BLaER1 (cell line): Measurements from ENCODE around the gene PSMD13.

Experiments
- H3K27ac ChIP-seq: shearing (Covaris generic); formaldehyde crosslinking; 2 replicates; pipeline ENCODE4 v1.8.1; 2022
- H3K27me3 ChIP-seq: shearing (Covaris generic); formaldehyde crosslinking; 2 replicates; pipeline ENCODE4 v1.8.1; 2022
- H3K36me3 ChIP-seq: shearing (Covaris generic); formaldehyde crosslinking; 2 replicates; pipeline ENCODE4 v1.8.1; 2022
- H3K4me1 ChIP-seq: shearing (Covaris generic); formaldehyde crosslinking; 2 replicates; pipeline ENCODE4 v1.8.1; 2022
- H3K4me2 ChIP-seq: shearing (Covaris generic); formaldehyde crosslinking; 2 replicates; pipeline ENCODE4 v1.8.1; 2022
- H3K4me3 ChIP-seq: shearing (Covaris generic); formaldehyde crosslinking; 2 replicates; pipeline ENCODE4 v1.8.1; 2022
- H3K9ac ChIP-seq: shearing (Covaris generic); formaldehyde crosslinking; 2 replicates; pipeline ENCODE4 v1.8.1; 2022
- H3K9me3 ChIP-seq: shearing (Covaris generic); formaldehyde crosslinking; 2 replicates; pipeline ENCODE4 v1.8.1; 2022
- H4K20me1 ChIP-seq: shearing (Covaris generic); formaldehyde crosslinking; 2 replicates; pipeline ENCODE4 v1.8.1; 2022
- Cebpa-rat ChIP-seq: shearing (Covaris generic); IDR thresholded peaks from 2 replicates; pipeline ENCODE4 v1.8.1; 2022

PSMD13 gene

DNA sequence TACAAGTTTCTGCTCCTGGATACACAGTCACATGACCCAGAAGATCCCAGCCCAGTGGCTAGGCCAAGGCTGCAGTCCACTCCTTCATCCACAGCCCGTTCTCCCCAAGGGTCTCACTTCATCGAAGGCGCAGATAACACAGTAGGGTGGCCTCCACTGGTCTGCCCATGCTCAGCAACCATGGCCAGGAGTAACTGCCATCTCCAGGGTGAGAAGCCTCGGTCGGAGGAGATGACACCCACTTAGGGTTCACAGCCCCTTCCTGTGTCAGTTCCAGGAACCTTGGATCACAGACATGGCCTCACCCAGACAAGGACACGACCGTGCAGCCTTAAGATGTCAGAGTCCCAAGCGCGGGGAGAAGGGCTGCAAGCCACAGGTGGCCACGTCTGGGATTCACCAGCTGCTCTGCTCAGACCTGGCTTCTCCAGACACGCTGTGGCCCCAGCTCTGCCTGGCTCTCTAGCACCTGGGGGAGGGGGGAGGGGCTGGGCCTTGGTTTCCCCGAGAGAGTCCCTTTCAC is 32.1 kb upstream of the PSMD13 start:
- Histone ChIP-seq H3K36me3 (peaks cover 56% of the 10 kb centered on the region), H3K9me3 (no peaks in the 10 kb centered on the region), H3K27ac (no peak overlapping the region), H3K4me2 (0 out of 2 replicates have a peak overlapping the region, but pooled peaks have one; percentile 99), H4K20me1 (peaks cover 62% of the 10 kb centered on the region), H3K27me3 (no peaks in the 10 kb centered on the region), H3K9ac (peak overlapping the region; percentile 98; the same call in 1 of the 2 replicates), H3K4me1 (peaks cover 41% of the 10 kb centered on the region), H3K4me3 (no peak overlapping the region)
- TF ChIP-seq Cebpa-rat = no peak

- Histone ChIP-seq H3K4me2 (peak overlapping the region; percentile 99), H3K9ac (peak overlapping the region; percentile 98; the same call in 1 of the 2 replicates), H3K27me3 (no peaks in the 10 kb centered on the region), H3K9me3 (no peaks in the 10 kb centered on the region), H3K36me3 (peaks cover 64% of the 10 kb centered on the region), H4K20me1 (peaks cover 70% of the 10 kb centered on the region), H3K4me3 (peak overlapping the region; percentile 100; the same call in 1 of the 2 replicates), H3K4me1 (peaks cover 48% of the 10 kb centered on the region), H3K27ac (no peak overlapping the region)
- TF ChIP-seq Cebpa-rat = no peak
These were observed 31.4 kb upstream of the PSMD13 start for GRCh38 chr11:205221-206001.

DNA sequence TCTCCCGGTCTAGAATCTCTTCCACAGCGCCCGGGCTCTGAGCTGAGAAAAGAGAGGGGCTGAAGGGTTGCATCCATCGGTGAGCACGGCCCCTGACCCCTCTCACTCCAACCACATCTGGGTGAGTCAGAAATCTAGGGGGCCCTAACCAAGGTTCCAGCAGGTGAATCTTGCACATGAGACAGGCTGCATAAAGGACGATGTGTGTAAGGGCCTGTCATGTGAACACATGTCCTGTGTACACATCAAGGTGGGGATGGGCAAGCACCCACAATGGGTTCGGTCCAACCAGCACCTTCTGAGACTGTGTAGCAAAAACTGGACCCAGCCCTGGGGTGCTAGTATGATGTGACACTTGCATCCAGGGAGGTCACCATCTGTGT is 30.8 kb upstream of the PSMD13 start:
- H3K9me3 ChIP-seq = no peaks in the 10 kb centered on the region
- peak overlapping the region; percentile 98 for H3K9ac ChIP-seq
- peaks cover 76% of the 10 kb centered on the region for H4K20me1 ChIP-seq
- H3K4me3 ChIP-seq = peak overlapping the region; percentile 100
- peaks cover 64% of the 10 kb centered on the region for H3K36me3 ChIP-seq
- H3K27ac ChIP-seq = peak overlapping the region; percentile 99
- peak overlapping the region; percentile 99 for H3K4me2 ChIP-seq
- TF ChIP-seq Cebpa-rat = no peak
- H3K4me1 ChIP-seq = peaks cover 54% of the 10 kb centered on the region
- H3K27me3 ChIP-seq = no peaks in the 10 kb centered on the region

GRCh38 chr11:206526-207207 is 30.1 kb upstream of the PSMD13 start:
- no peaks in the 10 kb centered on the region for H3K9me3 ChIP-seq
- TF ChIP-seq Cebpa-rat = no peak
- H3K27me3 ChIP-seq = no peaks in the 10 kb centered on the region
- H3K4me3 ChIP-seq = peak overlapping the region; percentile 100
- peaks cover 82% of the 10 kb centered on the region for H4K20me1 ChIP-seq
- H3K9ac ChIP-seq = peak overlapping the region; percentile 98
- peak overlapping the region; percentile 99 for H3K27ac ChIP-seq
- H3K4me1 ChIP-seq = peaks cover 55% of the 10 kb centered on the region
- peak overlapping the region; percentile 99 for H3K4me2 ChIP-seq
- peaks cover 64% of the 10 kb centered on the region for H3K36me3 ChIP-seq

GRCh38 chr11:207208-207862 is 29.4 kb upstream of the PSMD13 start, which contains the start of the genes BET1L and RIC8A:
TSS of gene BET1L (minus strand) at chr11:207399. CDS start at chr11:207321, 78 bp downstream.
TSS of gene RIC8A (plus strand) at chr11:207708. CDS start at chr11:208855, 1,147 bp downstream.
- H3K9ac ChIP-seq = peak within 1 kb of the TSS; percentile 98
- TF ChIP-seq Cebpa-rat = no peak
- peaks cover 48% of the 10 kb centered on the region for H3K4me1 ChIP-seq
- H4K20me1 ChIP-seq = peaks cover 82% of the 10 kb centered on the region
- peak within 1 kb of the TSS; percentile 100 for H3K4me3 ChIP-seq
- peaks cover 67% of the 10 kb centered on the region for H3K36me3 ChIP-seq
- peak within 1 kb of the TSS; percentile 99 for H3K4me2 ChIP-seq
- H3K27ac ChIP-seq = peak within 1 kb of the TSS; percentile 99
- no peaks in the 10 kb centered on the region for H3K27me3 ChIP-seq
- no peaks in the 10 kb centered on the region for H3K9me3 ChIP-seq

DNA sequence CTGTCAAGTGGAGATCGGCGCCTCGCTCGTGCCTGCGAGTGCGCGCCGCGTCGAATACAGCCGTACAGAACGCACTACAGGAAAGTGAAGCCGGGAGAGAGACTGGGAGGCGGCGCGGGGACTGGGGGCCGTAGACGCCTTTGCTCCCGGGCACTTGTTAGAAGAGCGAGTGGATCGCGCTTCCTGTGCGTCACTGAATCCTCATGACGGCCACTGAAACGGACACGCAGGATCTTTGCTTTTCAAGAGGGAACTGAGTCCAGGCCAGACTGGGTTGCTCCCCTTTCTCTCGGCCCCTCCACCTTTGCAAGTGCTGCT is 29.0 kb upstream of the PSMD13 start:
- peak overlapping the region; percentile 100 for H3K4me3 ChIP-seq
- no peaks in the 10 kb centered on the region for H3K27me3 ChIP-seq
- no peaks in the 10 kb centered on the region for H3K9me3 ChIP-seq
- H3K27ac ChIP-seq = peak overlapping the region; percentile 97
- peaks cover 78% of the 10 kb centered on the region for H4K20me1 ChIP-seq
- H3K9ac ChIP-seq = peak overlapping the region; percentile 98
- H3K4me2 ChIP-seq = peak overlapping the region; percentile 99
- no peak for TF ChIP-seq Cebpa-rat
- H3K36me3 ChIP-seq = peaks cover 67% of the 10 kb centered on the region
- H3K4me1 ChIP-seq = peaks cover 48% of the 10 kb centered on the region

DNA sequence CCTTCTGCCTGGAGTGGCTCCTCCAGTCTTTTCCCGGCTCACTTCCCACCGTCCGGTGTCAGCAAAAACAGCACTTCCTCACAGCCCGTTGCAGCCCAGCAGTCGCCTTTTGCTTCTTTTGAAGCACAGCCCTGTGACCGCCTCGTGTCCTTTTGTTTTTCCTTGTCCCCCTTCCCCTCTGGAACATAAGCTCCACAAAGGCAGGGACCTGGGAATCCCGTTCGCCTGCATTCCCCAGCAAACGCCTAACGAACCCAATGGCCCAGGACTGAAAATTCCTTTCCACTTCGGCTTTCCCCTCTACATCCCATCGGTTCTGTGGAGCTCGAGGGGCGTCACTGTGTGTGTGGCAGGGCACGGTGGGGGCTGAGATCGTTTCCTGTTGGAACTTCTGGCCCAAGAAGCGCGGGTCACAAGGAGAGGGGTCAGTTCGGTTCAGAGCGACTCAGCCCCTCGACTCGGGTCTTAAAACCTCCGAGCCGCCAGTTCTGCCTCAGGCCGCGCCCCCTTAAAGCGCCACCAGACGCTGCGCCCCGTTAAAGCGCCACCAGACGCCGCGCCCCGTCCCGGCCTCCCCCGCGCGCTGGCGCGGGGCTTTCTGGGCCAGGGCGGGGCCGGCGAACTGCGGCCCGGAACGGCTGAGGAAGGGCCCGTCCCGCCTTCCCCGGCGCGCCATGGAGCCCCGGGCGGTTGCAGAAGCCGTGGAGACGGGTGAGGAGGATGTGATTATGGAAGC is 28.4 kb upstream of the PSMD13 start:
- peaks cover 48% of the 10 kb centered on the region for H3K4me1 ChIP-seq
- H3K27me3 ChIP-seq = no peaks in the 10 kb centered on the region
- peak overlapping the region; percentile 98 for H3K9ac ChIP-seq
- H3K36me3 ChIP-seq = peaks cover 67% of the 10 kb centered on the region
- H3K4me2 ChIP-seq = peak overlapping the region; percentile 99
- peak overlapping the region; percentile 97 for H3K27ac ChIP-seq
- H3K4me3 ChIP-seq = peak overlapping the region; percentile 100
- TF ChIP-seq Cebpa-rat = no peak
- peaks cover 72% of the 10 kb centered on the region for H4K20me1 ChIP-seq
- H3K9me3 ChIP-seq = no peaks in the 10 kb centered on the region

GRCh38 chr11:208917-209260 is 27.9 kb upstream of the PSMD13 start:
- Histone ChIP-seq H3K9me3 (no peaks in the 10 kb centered on the region), H3K36me3 (peaks cover 67% of the 10 kb centered on the region), H3K27me3 (no peaks in the 10 kb centered on the region), H3K9ac (peak overlapping the region; percentile 98), H3K4me1 (peaks cover 46% of the 10 kb centered on the region), H3K27ac (peak overlapping the region; percentile 97), H3K4me2 (peak overlapping the region; percentile 99), H3K4me3 (peak overlapping the region; percentile 100), H4K20me1 (peaks cover 67% of the 10 kb centered on the region)
- TF ChIP-seq Cebpa-rat = no peak
